GM19328 (cell line): ENCODE results near the gene CFAP52.
"Not testable (repeated sequence)": the region's sequence is repeated elsewhere in the genome, so short reads cannot be mapped to it uniquely, and the experiment has no call there.

Experiments used
- ATAC-seq: cut with Tn5 transposase; IDR thresholded peaks from one replicate; pipeline ENCODE4 v1.9.1; 2021; ENCODE audit warnings: mild to moderate bottlenecking, moderate library complexity; ENCODE audit not compliant: unreplicated experiment

The CFAP52 gene, protein sequence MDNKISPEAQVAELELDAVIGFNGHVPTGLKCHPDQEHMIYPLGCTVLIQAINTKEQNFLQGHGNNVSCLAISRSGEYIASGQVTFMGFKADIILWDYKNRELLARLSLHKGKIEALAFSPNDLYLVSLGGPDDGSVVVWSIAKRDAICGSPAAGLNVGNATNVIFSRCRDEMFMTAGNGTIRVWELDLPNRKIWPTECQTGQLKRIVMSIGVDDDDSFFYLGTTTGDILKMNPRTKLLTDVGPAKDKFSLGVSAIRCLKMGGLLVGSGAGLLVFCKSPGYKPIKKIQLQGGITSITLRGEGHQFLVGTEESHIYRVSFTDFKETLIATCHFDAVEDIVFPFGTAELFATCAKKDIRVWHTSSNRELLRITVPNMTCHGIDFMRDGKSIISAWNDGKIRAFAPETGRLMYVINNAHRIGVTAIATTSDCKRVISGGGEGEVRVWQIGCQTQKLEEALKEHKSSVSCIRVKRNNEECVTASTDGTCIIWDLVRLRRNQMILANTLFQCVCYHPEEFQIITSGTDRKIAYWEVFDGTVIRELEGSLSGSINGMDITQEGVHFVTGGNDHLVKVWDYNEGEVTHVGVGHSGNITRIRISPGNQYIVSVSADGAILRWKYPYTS

DNA sequence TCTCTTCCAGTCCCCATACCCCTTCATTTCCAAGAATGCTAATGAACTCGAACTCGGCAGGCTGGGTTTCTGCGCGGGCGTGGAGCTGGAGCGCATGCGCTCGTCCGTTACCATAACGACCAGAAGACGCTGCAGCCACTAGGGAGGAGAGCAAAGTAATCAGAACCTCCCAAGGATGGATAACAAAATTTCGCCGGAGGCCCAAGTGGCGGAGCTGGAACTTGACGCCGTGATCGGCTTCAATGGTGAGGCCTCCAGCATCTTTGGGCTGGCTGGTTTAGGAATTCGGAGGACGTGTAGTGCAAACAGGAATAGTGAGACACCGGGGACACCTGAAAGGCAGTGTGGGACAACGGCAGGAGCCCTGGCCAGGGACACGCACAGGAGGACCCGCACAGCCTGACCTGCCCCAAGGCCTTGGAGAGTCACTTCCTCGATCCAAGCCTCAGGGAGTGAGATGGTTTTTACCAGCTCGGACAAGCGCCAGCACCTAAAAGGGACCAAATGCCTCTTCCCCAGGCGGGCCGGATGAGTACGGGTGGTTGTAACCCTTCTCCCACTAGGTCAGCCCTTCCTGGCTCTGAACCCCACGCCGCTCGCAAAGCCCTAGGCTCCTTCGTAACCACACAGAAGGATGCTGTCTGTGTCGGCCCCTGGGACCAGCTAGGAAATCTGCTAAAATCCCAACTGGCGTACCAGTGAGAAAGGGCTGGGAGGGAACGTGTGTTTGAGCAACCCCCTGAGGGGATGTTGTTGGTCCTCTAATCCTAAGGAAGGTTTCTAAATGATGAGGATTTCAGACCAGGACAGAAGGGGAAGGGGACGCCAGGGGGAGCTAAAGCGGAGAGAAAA, at the start of gene CFAP52:
TSS of gene CFAP52 (plus strand) at position 122 of the 852 bp plus-strand sequence. CDS start at position 176, 54 bp downstream.
- ATAC-seq, result no peak

DNA sequence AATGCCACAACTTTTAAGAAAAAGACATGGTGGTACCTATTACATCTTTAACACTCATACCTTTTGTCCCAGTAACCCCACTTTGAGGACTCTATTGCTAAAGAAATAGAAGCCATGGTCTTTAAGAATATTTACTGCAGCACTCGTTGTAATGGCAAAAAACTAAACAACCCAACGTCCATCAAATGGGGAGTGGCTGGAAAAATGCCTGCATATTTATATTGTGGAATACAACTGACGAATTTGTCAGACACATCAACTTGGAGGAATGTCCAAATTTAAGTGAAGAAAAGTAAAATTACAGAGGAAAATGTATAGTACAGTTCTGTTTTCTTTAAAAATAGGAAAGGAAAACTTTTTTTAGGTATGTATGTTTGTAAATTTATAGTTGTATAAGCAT, 48.7 kb upstream of the CFAP52 start:
- no peak for ATAC-seq

DNA sequence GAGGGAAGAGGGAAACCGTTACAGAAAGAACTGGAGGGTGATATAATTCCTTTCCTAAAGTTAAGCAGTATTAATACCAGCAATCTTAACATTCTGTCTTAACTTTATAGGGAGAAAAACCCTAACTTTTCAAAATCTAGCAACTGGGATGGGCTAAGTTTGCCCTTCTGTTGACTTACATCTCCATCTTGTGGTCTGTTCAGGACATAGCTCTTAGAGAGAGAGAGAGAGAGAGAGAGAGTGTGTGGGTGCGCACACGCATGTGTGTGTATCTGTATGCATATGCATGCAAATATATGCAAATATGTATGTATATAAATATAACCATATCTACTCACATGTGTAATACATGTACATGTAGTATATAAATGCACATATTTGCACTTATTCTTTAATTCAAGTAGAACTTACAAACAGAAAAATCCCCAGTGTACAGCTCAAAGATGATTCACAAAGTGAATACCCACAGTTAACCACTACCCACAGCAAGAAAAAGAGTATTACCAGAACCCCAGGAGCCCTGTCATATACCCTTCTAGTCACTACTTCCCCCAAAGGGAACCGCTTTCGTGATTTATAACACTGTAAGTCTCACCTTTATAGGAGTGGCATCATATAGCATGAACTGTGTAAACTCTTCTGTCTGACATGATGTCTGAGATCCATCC, 47.3 kb upstream of the CFAP52 start:
- ATAC-seq, result no peak

DNA sequence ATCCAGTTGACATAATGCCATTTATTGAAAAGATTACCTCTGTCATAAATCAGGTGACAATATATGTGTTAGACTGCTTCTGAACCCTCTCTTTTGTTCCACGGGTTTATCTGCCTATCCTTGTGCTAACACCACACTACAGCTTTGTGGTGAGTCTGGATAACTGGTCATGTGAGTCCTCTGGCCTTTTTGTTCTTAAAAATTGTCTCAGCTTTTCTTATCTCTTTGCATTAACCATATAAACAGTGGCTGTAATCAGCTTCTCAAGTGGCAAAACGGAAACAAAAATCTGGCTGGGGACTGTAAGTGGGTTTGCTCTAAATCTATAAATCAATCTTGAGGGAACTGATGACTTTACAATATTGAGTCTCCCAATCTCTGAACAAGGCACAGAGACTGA, 45.4 kb upstream of the CFAP52 start:
- ATAC-seq, result no peak

DNA sequence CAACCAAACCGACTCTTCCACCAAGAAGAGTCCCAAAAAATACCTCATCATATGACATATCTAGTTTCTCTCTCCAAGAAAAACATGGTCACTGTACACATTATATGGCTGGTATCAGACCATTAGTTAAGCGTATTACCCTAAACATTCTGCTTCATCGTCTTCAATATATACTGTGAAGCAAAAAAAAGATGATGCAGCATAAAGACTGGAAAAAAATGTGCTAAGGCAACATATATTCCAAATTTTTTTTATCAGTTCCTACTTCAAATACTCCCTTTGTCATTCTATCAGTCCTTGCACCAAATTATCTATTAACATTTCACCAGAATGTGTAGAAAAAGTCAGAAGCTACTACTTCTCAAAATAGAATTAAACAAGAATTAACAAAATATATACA, 43.7 kb upstream of the CFAP52 start:
- no peak for ATAC-seq

DNA sequence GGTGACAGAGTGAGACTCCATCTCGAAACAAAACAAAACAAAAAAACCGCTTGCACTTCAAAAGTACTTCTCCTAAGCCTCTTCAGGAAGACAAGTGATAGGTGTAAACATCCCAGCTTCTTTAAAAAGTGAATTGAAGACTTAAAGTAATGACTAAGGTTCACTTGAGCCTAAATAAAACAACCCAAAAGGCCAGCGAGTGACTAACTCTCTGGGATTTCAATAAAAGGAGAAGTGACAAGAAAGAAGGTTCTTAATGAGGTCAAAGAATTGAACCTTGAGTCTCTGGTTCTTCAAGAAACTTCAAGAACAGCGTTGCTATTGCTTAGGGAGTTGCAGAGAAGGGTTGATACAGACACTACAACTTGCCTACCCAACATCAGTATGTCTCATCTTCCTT, 43.0 kb upstream of the CFAP52 start:
- ATAC-seq, result no peak

DNA sequence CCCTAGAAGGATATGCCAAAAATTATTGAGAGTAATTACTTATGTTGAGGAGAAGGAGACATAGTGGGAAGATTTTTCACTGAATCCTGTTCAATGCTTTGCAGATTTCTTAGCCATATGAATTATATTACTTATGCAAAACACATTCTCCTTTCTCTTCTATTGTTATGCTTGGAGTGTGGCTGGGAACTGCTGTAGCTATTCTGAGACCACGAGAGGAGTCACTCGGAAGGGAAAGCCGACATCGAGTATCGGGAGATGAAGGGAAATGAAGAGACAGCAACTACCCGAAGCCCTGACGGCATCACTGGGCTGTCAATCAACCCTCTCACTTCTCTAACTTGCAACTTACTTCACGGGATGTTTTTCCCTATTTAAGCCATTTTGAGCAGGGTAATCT, 40.4 kb upstream of the CFAP52 start:
- no peak for ATAC-seq

DNA sequence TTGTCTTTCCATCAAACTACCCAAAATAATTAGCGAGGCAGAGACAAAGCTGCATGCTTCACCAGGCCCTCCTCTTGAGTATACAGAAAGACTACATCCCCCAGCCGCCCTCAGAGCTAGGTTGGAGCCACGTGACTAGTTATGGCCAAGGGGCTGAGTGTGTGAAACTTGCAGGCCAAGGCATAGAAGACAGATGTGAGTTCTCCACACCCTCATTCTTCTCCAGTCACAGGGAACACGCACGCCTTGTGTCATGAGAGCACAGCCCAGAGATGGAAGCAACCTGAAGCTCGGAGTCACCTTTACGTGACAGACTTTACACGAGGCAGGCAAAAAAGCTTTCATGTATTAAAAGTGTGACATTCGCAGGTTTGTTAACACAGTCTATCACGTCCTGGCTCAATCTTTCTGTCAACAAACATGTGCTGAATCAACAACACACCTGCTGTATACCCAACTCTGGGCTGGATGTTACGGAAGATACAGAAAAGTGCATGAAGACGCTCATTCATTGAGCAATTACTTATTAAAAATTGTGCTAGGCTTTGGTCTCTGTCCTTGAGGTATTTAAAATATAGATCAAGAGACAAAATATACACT, 39.2 kb upstream of the CFAP52 start:
- no peak for ATAC-seq

DNA sequence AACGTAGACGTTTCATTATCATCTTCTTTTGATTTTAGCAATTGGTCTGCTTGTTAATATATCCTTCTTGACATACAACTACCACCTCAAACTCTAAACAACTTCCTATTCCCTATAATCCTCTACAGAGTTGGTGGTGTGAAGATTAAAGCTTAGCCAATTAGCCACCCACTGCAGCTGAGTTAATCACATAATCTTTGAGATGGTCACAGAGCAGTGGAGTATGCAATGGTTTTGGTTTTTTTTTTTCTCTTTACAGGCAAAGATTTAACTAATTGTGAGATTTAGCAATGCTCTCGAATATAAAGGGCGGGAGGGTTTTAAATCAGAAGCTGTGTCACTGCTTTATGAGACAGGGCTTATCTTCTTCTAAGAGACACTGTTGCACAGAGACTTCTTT, 37.8 kb upstream of the CFAP52 start:
- ATAC-seq, result no peak

DNA sequence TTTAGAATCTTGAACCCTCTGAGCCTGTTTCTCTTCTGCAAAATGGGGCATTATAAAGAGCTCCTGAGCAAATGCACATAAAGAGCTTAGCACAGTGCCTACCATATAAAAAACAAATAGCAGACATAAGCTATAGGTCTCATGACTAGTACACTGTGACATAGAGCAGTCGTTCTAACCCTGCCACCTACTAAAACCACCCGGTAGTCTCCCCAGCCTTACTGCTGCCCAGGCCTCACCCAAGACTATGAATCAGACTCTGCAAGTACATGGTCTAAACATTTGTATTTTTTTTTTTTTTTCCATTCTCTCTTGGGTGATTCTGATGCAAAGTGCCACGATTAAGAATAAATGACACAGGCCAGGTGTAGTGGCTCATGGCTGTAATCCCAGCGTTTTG, 34.7 kb upstream of the CFAP52 start:
- no peak for ATAC-seq

DNA sequence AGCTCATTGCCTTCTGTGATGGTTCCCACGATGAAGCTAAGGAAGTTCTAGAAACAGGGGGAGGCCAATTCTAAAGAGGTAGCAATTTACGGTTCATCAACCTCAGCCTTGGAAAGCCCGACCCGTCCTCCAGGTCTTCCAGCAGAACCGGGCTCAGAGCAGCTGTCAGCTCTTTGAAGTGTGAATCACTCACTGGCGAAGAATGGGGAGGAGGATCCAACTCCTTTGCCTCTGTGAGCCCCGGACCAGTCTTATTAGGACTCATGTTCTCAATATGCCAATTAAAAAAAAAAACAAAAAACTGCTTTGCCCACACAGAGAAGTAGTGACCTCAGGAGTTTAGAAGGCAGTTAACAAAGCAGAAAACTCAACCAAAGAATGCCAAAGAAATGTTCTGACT, 32.2 kb upstream of the CFAP52 start:
- no peak for ATAC-seq

DNA sequence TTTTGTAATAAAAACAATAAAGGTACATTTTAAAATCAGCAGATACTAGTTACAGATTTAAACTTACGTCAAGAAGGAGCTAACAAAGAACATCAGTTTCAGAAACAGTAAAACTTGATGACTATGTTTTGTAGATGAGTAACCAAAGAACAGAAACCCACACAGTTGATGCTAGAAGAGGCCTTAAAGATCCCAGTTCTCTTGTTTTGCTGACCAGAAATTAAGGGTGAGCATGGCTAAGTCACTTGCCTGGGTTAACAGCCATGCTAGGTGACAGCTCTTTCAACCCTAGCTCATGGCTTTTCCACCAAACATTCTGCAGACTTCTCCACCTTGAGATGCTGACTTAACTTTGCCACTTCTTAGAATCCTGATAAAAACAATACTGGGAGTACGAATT, 27.2 kb upstream of the CFAP52 start:
- ATAC-seq, result no peak

DNA sequence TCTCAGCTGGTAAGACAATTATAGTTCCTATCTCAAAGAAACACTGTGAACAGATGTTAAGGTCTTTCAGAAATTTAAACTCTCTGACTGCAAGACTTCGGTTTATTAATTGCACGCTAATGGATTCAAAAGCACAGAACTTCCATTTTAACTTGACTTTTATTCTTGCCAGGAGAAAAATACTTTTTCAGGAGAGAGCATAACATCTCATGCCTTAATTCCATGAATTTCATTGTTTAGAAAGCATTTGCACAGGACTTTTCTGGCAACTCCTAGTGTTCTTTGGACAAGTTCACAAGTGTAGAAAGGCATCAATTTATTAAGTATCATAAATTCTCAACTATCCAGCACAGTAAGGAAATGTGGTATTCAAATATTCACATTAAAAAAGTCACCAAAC, 23.3 kb upstream of the CFAP52 start:
- ATAC-seq, result no peak

DNA sequence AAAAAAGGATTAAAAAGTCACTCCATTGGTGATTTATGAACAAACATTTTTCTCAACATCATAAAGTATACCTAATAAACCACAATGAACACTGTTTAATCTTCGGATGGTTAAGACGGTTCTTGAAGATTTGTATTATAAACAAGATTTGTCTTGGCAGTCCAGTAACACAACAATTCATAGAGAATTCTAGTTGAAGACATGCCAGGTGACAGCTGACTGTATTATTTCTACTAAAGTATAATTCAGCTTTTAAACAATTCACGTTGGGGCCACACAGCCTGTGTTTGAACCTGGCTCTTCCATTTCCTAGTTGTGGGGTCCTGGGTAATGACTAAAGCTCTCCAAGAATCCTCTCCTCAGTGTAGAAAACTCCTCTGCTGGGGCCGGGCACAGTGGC, 22.8 kb upstream of the CFAP52 start:
- ATAC-seq, result no peak

DNA sequence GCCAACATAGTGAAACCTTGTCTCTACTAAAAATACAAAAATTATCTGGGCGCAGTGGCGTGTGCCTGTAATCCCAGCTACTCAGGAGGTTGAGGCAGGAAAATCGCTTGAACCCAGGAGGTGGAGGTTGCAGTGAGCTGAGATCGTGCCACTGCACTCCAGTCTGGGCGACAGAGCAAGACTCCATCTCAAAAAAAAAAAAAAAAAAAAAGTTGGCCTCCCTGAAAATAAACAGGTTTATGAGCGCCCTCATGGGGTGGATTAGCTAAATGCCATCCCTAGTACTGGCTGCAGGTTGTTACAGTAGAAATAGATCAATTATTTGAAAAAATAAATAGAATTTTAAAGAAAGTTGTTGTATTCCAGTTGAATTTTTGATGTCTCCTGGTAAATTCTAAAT, 21.7 kb upstream of the CFAP52 start:
- not testable (repeated sequence) for ATAC-seq

DNA sequence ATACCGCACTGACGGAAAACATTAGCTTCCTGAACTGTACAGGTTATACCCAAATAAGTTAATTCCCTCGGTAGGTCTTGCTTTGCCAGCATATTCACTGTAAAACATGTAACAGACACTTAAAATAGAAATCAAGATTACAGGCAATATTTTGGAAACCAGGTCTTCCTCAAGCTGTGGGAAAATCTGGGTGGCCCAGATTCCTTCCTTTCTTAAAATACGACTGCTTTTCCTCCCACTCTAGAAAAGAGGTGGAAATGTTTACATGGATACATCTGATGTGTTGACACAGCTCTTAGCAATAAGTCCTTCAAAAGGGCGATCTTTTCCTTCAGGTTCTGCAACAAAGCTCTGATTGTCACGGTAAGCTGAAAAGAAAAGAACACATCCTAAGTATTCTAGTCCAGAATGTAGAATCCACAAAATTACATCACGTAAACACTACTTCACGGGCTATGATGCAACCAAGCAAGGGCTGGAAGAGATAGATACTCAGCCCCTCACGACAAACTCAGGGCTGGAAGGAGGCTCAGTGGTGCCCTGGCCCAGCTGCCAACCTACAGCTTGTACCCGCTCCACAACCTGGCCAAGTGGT, 19.2 kb upstream of the CFAP52 start:
- no peak for ATAC-seq

DNA sequence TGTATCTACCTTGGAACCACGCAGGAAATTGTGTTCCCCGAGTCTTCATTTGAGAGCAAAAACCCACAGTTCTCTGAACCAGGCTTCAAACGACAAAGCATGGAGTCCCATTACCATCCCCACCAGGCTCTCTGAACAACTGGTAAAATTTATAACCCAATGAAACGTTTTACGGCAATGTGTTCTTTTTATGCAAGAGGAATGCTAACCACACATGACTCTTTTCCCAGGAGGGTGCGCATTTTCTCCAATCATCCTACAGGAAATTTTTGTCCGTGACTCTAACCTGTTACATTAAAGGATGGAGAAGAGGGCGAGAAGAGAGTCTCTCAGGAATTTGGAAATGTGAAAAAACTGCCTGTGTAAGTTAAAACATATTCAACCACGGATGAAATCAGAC, 18.6 kb upstream of the CFAP52 start:
- ATAC-seq, result no peak

DNA sequence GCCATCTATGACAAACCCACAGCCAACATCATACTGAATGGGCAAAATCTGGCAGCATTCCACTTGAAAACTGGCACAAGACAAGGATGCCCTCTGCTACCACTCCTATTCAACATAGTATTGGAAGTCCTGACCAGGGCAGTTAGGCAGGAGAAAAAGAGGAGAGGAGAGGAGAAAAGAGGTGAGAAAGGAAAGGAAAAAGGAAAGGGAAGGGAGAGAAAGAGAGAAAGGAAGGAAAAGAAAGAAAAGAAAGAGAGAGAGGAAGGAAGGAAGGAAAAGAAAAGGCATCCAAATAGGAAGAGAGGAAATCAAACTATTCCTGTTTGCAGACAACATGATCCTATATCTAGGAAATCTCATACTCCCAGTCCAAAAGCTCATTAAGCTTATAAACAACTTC, 12.3 kb upstream of the CFAP52 start:
- no peak for ATAC-seq

DNA sequence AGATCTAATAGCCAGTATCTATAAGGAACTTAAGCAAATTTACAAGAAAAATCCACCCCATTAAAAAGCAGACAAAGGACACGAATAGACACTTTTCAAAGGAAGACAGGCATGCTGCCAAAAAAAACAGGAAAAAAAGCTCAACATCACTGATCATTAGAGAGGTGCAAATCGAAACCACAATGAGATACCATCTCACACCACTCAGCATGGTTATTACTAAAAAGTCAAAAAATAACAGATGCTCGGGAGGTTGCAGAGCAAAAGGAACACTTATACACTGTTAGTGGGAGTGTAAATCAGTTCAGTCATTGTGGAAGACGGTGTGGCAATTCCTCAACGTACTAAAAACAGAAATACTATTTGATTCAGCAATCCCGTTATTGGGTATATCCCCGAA, 10.4 kb upstream of the CFAP52 start:
- no peak for ATAC-seq

DNA sequence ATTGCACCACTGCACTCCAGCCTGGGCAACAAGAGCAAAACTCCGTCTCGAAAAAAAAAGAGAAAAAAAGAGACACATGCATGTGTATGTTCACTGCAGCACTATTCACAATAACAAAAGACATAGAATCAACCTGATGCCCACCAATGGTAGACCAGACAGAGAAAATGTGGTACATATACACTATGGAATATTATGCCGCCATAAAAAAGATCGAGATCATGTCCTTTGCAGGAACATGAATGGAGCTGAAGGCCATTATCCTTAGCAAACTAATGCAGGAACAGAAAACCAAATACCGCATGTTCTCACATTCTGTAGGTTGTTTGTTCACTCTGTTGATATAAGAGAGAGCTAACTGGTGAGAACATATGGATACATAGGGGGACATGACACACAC, 9.7 kb upstream of the CFAP52 start:
- ATAC-seq, result not testable (repeated sequence)
